ENCODE measurements around the gene RNF215.

Gene RNF215

GRCh38 chr22:30356449-30357235 is 30.6 kb downstream of the RNF215 start, which contains the start of the genes CCDC157 and SF3A1:
Gene CCDC157, plus strand, starts transcription at chr22:30357007. Its CDS starts 8,994 bp downstream, at chr22:30366001.
Gene SF3A1, minus strand, starts transcription at chr22:30356894. Its CDS starts 102 bp downstream, at chr22:30356792.
- H3K4me3 ChIP-seq (ENCODE audit: control insufficient read depth, low read depth, low read length): peak within 1 kb of the TSS; percentile 94
- DNase-seq (ENCODE audit: low read depth): peak; percentile 88
- TF ChIP-seq, protein P1, sequence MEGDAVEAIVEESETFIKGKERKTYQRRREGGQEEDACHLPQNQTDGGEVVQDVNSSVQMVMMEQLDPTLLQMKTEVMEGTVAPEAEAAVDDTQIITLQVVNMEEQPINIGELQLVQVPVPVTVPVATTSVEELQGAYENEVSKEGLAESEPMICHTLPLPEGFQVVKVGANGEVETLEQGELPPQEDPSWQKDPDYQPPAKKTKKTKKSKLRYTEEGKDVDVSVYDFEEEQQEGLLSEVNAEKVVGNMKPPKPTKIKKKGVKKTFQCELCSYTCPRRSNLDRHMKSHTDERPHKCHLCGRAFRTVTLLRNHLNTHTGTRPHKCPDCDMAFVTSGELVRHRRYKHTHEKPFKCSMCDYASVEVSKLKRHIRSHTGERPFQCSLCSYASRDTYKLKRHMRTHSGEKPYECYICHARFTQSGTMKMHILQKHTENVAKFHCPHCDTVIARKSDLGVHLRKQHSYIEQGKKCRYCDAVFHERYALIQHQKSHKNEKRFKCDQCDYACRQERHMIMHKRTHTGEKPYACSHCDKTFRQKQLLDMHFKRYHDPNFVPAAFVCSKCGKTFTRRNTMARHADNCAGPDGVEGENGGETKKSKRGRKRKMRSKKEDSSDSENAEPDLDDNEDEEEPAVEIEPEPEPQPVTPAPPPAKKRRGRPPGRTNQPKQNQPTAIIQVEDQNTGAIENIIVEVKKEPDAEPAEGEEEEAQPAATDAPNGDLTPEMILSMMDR (conservative IDR thresholded peaks at IDR 0.05; ENCODE audit: control insufficient read depth, insufficient read depth, low read depth, low read length): no peak

DNA sequence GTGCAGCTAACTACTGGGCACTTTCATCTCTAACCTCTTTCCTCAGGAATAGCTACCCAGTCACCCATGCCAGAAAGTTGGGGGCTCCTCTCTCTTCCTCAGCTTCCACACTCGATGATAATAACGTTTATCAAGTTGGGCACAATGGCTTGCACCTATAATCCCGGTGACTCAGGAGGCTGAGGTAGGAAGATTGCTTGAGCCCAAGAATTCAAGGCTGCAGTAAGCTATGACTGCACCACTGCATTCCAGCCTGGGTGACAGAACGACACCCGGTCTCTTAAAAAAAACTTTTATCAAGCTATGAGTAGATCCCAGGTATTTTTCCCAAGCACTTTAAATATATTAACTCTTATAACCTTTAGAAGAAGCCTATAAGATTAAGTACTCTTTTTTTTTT is 32.6 kb downstream of the RNF215 start:
- TF ChIP-seq, protein P1 (conservative IDR thresholded peaks at IDR 0.05; ENCODE audit: control insufficient read depth, insufficient read depth, low read depth, low read length): no peak
- no peak for DNase-seq (ENCODE audit: low read depth)
- H3K4me3 ChIP-seq (ENCODE audit: control insufficient read depth, low read depth, low read length): no peak overlapping the region

DNA sequence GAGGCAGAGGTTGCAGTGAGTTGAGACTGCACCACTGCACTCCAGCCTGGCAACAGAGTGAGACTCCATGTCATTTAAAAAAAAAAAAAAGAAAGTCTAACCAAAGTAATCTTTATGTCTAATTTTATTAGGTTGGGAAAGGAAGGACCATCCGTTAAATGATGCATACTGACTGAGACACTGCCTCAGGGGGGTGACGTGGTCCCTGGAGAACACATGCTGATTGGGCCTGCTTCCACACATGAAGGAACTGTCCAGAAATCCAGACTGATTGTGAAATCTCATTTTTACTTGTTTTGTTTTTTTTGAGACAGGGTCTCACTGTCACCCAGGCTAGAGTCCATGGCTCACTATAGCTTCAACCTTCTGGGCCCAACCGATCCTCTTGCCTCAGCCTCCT is 36.0 kb downstream of the RNF215 start:
- peak; percentile 64 for DNase-seq (ENCODE audit: low read depth)
- TF ChIP-seq, protein P1 (conservative IDR thresholded peaks at IDR 0.05; ENCODE audit: control insufficient read depth, insufficient read depth, low read depth, low read length): no peak
- no peak overlapping the region for H3K4me3 ChIP-seq (ENCODE audit: control insufficient read depth, low read depth, low read length)

- H3K4me3 ChIP-seq (ENCODE audit: control insufficient read depth, low read depth, low read length): no peak overlapping the region
- TF ChIP-seq, protein P1 (conservative IDR thresholded peaks at IDR 0.05; ENCODE audit: control insufficient read depth, insufficient read depth, low read depth, low read length): no peak
- DNase-seq (ENCODE audit: low read depth): peak; percentile 33
Observed at GRCh38 chr22:30348809-30349208, 38.4 kb downstream of the RNF215 start.

DNA sequence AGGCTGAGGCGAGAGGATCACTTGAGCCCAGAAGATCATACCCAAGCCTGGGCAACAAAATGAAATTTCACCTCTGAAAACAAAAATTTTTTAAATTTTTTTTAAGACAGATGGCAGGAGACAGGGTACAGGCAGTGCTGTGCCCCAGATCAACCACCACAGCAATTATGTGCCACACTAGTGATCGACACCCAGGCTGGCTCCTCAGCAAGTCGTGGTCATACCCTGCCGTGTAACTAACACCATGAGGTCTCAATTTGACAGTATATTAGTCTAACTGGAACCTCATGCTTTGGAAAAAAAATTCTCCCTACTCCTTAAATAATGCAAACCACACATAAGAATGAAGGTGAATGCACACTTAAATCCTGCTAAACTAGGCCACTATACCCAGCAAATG is 38.8 kb downstream of the RNF215 start:
- TF ChIP-seq, protein P1 (conservative IDR thresholded peaks at IDR 0.05; ENCODE audit: control insufficient read depth, insufficient read depth, low read depth, low read length): no peak
- no peak for DNase-seq (ENCODE audit: low read depth)
- no peak overlapping the region for H3K4me3 ChIP-seq (ENCODE audit: control insufficient read depth, low read depth, low read length)

DNA sequence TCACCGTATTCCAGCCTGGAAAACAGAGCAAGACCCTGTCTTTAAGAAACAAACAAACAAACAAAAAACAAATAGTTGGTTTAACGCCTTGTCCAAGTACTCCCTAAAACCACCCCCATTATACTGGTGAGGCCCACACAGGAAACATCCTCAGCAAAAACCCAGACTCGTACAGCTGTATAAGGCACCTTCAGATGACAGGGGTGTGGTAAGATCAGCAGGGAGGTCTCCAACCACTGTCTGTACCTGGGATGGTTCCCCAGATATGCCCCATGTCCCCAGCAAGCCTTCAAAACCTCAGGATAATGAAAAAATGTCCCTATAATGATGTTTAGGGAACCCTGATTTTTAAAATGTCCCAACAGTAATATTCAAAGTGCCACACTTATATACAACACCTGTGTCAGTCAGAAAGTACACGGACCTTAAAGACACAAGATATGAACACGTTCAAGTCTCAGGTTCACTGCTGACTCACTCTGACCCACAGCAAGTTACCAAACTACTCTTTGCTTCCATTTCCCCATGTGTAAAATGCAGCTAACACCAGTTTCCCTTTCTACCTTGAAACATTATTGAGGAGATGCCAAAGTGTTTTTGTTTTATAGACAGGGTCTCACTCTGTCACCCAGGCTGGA is 39.8 kb downstream of the RNF215 start:
- H3K4me3 ChIP-seq (ENCODE audit: control insufficient read depth, low read depth, low read length): no peak overlapping the region
- TF ChIP-seq, protein P1 (conservative IDR thresholded peaks at IDR 0.05; ENCODE audit: control insufficient read depth, insufficient read depth, low read depth, low read length): no peak
- no peak for DNase-seq (ENCODE audit: low read depth)

Data from fibroblast of mammary gland (primary cell).